ENCODE results near the gene CCNE1. TPM values are rescaled to one million over a fixed set of nuclear protein-coding genes. Genes with fewer than 3 reads are reported as not detected.

The CCNE1 gene
- polyA plus RNA-seq, 1 of the 3 experiments (the other 2 are of a cell fraction): 8.9 TPM

- H3K36me3 ChIP-seq (replicated peaks in 1 of 2; ENCODE audit: control insufficient read depth in 1 of 2, insufficient read depth in 2 of 2, low read length in 1 of 2): peaks cover 16 to 24% of the 10 kb centered on the region in 2 experiments
- DNase-seq: no peak
- peaks cover 0 to 6% of the 10 kb centered on the region in 2 experiments; a peak in 1 of 4 replicates for H3K4me1 ChIP-seq (ENCODE audit: control insufficient read depth in 1 of 2, insufficient read depth in 2 of 2, low read depth in 1 of 2, low read length in 1 of 2)
- H3K27ac ChIP-seq (ENCODE audit: low read depth in 2 of 2, low read length in 1 of 2): no peak overlapping the region
- CTCF ChIA-PET: interaction anchor here (1.0 kb wide), 1 partner anchor 12 kb away, joined by 3 read pairs; no protein-coding TSS in a partner anchor
- no peak overlapping the region for H3K4me2 ChIP-seq
- H4K20me1 ChIP-seq (ENCODE audit: insufficient read depth): no peaks in the 10 kb centered on the region
- no peaks in the 10 kb centered on the region for H3F3A ChIP-seq (replicated peaks; ENCODE audit: insufficient read depth)
- TF ChIP-seq IRF3 (IDR thresholded peaks at IDR 0.05; ENCODE audit: low read depth, low read length) (no peak), NRF1 (IDR thresholded peaks at IDR 0.05; ENCODE audit: low read depth, low read length) (no peak), RAD21 (IDR thresholded peaks at IDR 0.05; ENCODE audit: low read length) (no peak), ZBTB33 (IDR thresholded peaks at IDR 0.05; ENCODE audit: borderline replicate concordance, low read depth) (no peak), FOXM1 (IDR thresholded peaks at IDR 0.05; ENCODE audit: low read depth) (no peak), RFX5 (IDR thresholded peaks at IDR 0.05; ENCODE audit: low read length) (no peak)
- 93% methylated on average over 4 of the region's 4 CpGs for WGBS (ENCODE audit: low lambda C conversion rate)
- H3K79me2 ChIP-seq (ENCODE audit: insufficient read depth): no peaks in the 10 kb centered on the region
- no peaks in the 10 kb centered on the region for H3K27me3 ChIP-seq (ENCODE audit: insufficient read depth)
- H3K9ac ChIP-seq: no peak overlapping the region
- H3K9me2 ChIP-seq: no peaks in the 10 kb centered on the region
- H3K4me3 ChIP-seq (ENCODE audit: low read depth in 2 of 2, low read length in 1 of 2): no peak overlapping the region
- H3K9me3 ChIP-seq: no peaks in the 10 kb centered on the region
- no peak overlapping the region for H2AFZ ChIP-seq (ENCODE audit: low read depth)
- POLR2A ChIA-PET: no interaction called here
These were observed 5.5 kb downstream of the CCNE1 start for GRCh38 chr19:29817316-29817715.

GRCh38 chr19:29819300-29819699 lies 7.5 kb downstream of the CCNE1 start:
- H2AFZ ChIP-seq (ENCODE audit: low read depth): no peak overlapping the region
- H3K36me3 ChIP-seq (replicated peaks in 1 of 2; ENCODE audit: control insufficient read depth in 1 of 2, insufficient read depth in 2 of 2, low read length in 1 of 2): peaks cover 16 to 24% of the 10 kb centered on the region in 2 experiments
- no peaks in the 10 kb centered on the region for H3K4me1 ChIP-seq (ENCODE audit: control insufficient read depth in 1 of 2, insufficient read depth in 2 of 2, low read depth in 1 of 2, low read length in 1 of 2)
- H3K4me3 ChIP-seq (ENCODE audit: low read depth in 2 of 2, low read length in 1 of 2): no peak overlapping the region
- TF ChIP-seq SIN3A (IDR thresholded peaks at IDR 0.05; ENCODE audit: borderline replicate concordance, low read depth, low read length) (no peak), SMC3 (IDR thresholded peaks at IDR 0.05; ENCODE audit: low read depth, low read length) (no peak), CHD2 (IDR thresholded peaks at IDR 0.05; ENCODE audit: low read length, partially characterized antibody) (no peak), RAD21 (IDR thresholded peaks at IDR 0.05; ENCODE audit: low read length) (no peak), EZH2phosphoT487 (IDR thresholded peaks at IDR 0.05; ENCODE audit: borderline replicate concordance, low read depth) (no peak), MEF2A (IDR thresholded peaks at IDR 0.05; ENCODE audit: borderline replicate concordance, low read depth) (no peak), PBX3 (IDR thresholded peaks at IDR 0.05) (no peak), RCOR1 (IDR thresholded peaks at IDR 0.05; ENCODE audit: low read length) (no peak), NFIC (IDR thresholded peaks at IDR 0.05; ENCODE audit: borderline replicate concordance) (no peak), GABPA (IDR thresholded peaks at IDR 0.05; ENCODE audit: low read depth) (no peak), TAF1 (IDR thresholded peaks at IDR 0.05; ENCODE audit: borderline replicate concordance, low read depth, low read length) (no peak), USF2 (IDR thresholded peaks at IDR 0.05; ENCODE audit: borderline replicate concordance, low read depth, low read length) (no peak), GATA2 (CRISPR knock-in tag; IDR thresholded peaks at IDR 0.05) (no peak), TCF12 (IDR thresholded peaks at IDR 0.05) (no peak), FOXM1 (IDR thresholded peaks at IDR 0.05; ENCODE audit: low read depth) (no peak), RFX5 (IDR thresholded peaks at IDR 0.05; ENCODE audit: low read length) (no peak)
- no peaks in the 10 kb centered on the region for H3K9me3 ChIP-seq
- no peaks in the 10 kb centered on the region for H4K20me1 ChIP-seq (ENCODE audit: insufficient read depth)
- no peak overlapping the region for H3K4me2 ChIP-seq
- CTCF ChIA-PET: interaction anchor here (1.0 kb wide), 1 partner anchor 17 kb away, joined by 3 read pairs; no protein-coding TSS in a partner anchor
- H3K27me3 ChIP-seq (ENCODE audit: insufficient read depth): no peaks in the 10 kb centered on the region
- H3K79me2 ChIP-seq (ENCODE audit: insufficient read depth): no peaks in the 10 kb centered on the region
- no peaks in the 10 kb centered on the region for H3F3A ChIP-seq (replicated peaks; ENCODE audit: insufficient read depth)
- no peak for DNase-seq
- H3K9ac ChIP-seq: no peak overlapping the region
- POLR2A ChIA-PET: no interaction called here
- H3K27ac ChIP-seq (ENCODE audit: low read depth in 2 of 2, low read length in 1 of 2): no peak overlapping the region
- WGBS (ENCODE audit: low lambda C conversion rate): 90% methylated on average over 4 of the region's 4 CpGs
- H3K9me2 ChIP-seq: no peaks in the 10 kb centered on the region
